Measurements from ENCODE around the gene TSHR.

TSHR gene

DNA sequence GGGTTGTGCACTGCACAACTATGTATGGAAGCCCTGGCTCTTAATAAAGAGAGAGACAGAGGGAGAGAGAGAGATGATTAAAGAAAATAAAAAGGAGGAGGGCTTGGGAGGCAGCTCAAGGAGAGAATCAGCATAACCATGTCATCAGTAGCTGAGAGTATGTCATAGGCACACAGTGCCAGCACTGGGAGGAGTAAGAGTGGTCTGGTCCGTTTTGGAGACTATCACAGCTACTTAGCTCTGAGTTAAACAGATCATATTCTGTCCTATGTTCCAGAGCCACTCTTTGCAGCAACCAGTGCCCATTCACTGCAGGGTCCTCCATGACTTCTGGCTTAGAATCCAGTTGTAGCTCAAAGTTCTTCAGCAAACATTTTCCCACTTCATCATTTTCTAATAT, 206.3 kb downstream of the TSHR start:
- intact Hi-C loops (cut with DNase I) = loop anchor here (5.0 kb wide), 1 partner anchor 159 kb away; no protein-coding TSS in a partner anchor
- DNase-seq = no peak

DNA sequence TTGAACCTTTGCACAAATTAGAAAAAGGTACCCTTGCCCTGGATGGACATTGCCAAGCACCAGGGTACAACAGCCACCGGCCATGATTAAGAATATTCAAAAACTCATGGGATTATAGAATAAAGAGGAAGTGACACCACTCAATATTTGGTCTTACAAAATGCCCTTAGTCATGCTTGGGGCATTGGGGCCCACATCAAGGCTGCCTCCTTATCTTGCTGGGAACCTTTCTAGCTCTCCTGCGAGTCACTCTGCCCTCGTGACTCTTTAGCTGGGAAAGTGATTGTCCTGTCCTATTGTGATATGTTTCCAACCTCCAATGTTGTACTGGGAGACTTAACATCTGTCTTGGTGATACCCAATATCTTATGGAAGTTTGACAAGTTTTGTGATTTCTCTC, 207.5 kb downstream of the TSHR start:
- intact Hi-C loops (cut with DNase I) = loop anchor here (5.0 kb wide), 1 partner anchor 161 kb away; no protein-coding TSS in a partner anchor

DNA sequence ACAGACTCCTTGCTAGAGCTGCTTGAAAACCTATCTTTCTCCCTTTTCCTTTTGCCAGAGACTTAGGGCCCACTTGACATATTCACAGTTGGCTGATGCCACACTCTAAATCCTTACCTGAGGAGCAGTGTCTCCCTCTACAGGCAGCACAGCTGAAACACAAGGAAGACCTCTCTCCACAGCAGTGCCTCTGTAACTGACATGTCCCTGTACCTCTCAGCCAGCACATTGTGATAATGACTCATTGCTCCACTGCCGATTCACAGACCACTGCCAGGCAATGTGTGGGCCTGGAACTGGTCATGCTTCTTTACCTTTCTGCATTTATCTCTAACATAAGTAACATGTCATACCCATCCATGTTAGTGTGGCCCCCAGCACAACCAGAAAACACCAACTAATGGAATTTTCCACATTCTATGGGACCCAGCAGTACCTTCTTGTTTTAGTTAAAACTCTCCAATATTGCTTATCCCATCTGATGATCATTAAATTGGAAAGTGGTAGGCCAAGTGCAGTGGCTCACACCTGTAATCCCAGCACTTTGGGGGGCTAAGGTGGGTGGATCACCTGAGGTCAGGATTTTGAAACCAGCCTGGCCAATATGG, 208.8 kb downstream of the TSHR start:
- DNase-seq = peak in 39 of 42 donors; percentile 20 to 80 (median 52)
- intact Hi-C loops (cut with DNase I) = loop anchor here (5.0 kb wide), 1 partner anchor 162 kb away; no protein-coding TSS in a partner anchor

More for the DNA sequence above, 207.5 kb downstream of the TSHR start:
- DNase-seq = no peak

DNA sequence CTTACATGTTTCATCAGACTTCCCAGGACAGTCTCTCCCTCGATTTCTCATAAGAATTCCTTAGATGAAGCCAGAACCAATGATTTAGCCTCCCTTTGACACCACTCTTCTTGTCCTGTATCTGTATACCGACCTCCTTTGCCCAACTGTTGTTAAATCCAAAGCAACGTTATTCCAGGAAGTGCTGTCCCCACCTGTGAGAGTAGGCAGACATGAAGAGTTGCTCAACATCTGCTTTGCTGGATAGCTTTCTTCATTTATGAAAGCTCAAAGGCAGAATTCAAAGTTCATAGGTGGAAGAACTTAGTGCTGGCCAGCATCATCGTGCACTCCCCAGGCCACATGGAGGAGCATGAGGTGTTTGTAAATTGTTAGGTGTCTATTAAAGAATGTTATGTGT, 209.8 kb downstream of the TSHR start:
- no peak for DNase-seq
- intact Hi-C loops (cut with DNase I) = no loop called here

DNA sequence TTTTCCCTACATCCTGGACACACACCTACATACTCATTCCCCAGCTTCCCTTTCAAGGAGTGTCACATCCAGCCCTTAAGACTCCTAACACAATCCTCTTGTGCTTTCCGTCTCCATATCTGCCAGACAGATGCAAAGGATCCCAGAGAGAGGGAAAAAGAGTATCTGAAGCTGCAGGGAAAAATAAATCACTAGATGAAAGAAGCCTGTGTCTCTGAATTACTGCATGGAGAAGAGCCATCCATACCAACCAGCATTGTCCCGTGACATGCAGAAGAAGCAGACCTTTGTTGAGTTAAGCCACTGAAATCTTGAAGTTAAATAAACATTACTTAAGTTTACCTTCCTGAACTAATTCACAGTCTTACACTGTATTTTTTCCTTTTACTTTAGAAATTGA, 210.7 kb downstream of the TSHR start:
- intact Hi-C loops (cut with DNase I) = no loop called here
- peak in 2 of 42 donors; percentile 8 to 27 for DNase-seq

DNA sequence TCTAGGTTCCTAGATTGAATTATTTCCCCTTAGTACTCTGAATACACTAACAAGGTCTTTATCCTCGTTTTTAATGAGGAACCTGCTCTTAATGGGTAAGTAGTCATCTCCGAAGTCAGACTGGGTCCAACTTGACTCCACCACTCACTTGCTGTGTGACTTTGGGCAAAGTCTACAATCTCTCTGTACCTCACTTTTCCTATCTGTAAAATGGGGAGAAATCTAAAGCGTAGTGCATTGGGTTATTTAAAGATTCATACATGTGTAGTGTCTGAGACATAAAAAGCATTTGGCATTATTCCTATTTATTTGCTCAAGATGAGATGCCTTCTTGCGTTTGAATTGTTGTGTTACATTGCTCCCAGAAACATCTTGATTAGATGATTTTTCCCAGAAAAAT, 213.8 kb downstream of the TSHR start:
- intact Hi-C loops (cut with DNase I) = no loop called here

DNA sequence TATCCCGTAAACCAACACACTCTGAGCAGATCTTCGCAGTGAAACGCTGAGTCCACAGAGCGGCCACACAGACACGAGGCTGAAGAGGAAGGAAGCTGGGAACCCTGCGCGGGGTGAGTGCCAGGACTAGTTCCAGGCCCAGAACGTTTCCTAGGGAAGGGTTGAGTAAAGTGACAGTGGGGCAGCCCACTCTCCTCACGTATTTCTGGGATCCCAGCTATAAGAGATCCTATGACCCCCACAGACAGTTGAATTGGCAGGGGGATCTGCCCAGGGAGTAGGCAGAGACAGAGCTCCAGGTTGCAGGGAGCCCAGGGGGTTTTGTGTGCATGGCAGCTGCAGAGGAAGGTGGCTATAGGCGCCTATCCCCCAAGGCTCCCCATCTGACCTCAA, 214.3 kb downstream of the TSHR start:
- peak; percentile 50 to 84 (median 71) for DNase-seq
- intact Hi-C loops (cut with DNase I) = loop anchor here (2.0 to 5.0 kb wide), 3 partner anchors 38 to 215 kb away; partner anchors contain the start of gene TSHR

More for the DNA sequence above, 213.8 kb downstream of the TSHR start:
- DNase-seq = no peak

DNA sequence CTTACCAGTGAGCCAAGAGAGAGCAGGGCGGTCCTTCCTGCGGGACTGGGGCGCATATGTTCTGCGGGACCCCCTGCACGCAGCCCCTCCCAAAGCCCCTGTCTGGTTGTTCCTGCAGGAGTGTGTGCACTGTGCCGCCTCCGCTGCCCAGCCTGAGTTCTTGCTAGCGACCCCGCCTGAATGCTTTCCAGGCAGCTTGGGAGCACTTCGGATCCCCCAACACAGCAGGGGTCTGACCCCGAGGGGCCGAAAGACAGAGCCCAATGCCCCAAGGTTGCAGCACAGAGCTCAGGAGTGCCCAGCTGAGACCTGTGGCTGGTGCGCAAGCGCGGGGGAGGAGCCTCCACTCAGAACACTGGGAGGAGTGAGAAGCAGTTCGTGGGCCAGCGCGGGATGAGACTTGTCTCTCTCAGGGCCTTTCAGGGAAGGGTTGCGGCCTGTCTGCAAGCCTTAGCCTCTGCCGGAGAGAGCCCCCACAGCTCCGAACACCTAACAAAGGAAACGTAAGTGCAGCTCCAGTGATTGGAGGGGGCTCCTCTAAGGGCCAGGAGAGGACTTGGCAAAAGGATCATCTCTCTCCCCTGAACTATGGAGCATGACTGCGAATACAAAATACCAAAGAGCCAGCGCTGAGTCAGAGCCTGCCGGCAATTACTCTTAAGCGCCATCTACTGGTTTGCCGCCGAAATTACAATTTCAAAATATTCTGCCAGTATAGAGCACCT, 214.8 kb downstream of the TSHR start:
- intact Hi-C loops (cut with DNase I) = loop anchor here (2.0 to 5.0 kb wide), 3 partner anchors 37 to 215 kb away; partner anchors contain the start of gene TSHR
- peak; percentile 92 to 99 (median 97) for DNase-seq

DNA sequence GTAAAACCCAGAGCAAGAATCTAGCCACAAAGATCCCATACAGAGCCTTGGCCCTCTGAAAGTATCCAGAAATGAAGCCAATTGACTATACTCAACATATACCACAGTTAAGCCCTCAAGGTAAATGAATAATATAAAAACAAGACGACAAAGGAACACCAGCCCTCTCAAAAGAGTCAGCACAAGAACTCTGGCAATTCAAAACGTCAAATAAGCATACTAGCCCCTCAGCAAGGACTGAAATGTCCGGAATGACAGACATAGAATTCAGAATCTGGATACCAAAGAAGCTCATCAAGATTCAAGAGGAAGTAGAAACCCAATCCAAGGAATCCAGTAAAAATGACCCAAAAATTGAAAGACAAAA, 215.4 kb downstream of the TSHR start:
- no peak for DNase-seq
- intact Hi-C loops (cut with DNase I) = loop anchor here (2.0 to 5.0 kb wide), 3 partner anchors 36 to 216 kb away; partner anchors contain the start of gene TSHR

DNA sequence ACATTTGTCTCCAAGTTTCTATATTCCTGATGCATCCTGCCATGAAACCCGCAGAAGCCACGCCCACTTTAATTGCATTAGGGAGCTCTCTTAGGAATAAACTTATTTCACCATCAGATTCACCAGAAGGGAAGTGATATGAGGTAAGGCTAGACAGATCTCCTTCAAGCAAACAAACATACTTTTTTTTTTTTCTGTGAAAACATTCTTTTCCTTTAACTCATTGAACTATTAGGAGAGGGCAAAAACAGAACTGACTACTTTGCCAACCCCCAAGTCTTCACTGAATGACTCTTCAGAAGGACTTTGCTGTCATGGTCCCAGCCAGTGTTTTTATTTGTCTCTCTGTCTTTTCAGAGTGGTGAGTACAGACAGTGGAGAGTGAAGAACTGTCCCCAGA, 216.9 kb downstream of the TSHR start:
- intact Hi-C loops (cut with DNase I) = loop anchor here (5.0 kb wide), 2 partner anchors 35 to 175 kb away; no protein-coding TSS in a partner anchor

DNA sequence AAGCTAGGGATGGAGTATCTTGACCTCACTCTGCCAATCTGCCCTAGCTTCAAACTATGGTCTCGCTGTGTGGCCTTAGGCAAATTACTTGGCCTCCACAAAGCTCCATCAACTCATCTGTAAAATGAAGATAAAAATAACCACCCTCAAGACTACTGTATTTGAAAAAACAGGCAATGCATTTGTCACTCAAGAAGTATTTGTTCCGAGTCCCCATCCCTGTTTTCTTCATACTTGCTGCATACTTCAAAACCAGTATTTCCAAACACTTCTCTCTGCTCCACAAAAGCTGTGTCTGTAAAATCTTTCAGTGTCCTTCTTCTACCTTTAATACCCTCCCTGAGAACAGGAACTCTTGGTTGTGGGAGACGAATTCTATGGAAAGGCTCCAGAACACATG, 217.5 kb downstream of the TSHR start:
- no peak for DNase-seq
- intact Hi-C loops (cut with DNase I) = loop anchor here (5.0 kb wide), 2 partner anchors 34 to 176 kb away; no protein-coding TSS in a partner anchor

More for the DNA sequence above, 216.9 kb downstream of the TSHR start:
- no peak for DNase-seq

DNA sequence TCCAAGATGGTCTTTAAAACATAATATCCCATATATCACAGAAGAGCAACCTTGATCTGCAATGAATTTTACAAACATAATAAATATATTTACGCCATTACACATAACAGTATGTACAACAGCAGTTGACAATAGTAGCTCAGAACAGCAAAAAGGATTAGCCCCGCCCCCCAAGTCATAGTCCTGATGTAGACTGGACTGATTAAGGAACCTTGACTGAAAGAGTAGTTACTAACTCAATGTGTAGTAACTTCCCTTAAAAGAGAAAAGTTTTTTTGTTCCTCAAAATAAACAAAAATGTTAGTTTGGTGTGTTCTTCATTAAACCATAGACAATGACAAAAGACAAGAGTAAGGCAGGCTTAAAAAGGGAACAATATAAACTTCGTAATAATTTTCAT, 220.8 kb downstream of the TSHR start:
- intact Hi-C loops (cut with DNase I) = loop anchor here (5.0 kb wide), 1 partner anchor 41 kb away; no protein-coding TSS in a partner anchor
- DNase-seq = peak in 25 of 42 donors; percentile 13 to 70 (median 29)

DNA sequence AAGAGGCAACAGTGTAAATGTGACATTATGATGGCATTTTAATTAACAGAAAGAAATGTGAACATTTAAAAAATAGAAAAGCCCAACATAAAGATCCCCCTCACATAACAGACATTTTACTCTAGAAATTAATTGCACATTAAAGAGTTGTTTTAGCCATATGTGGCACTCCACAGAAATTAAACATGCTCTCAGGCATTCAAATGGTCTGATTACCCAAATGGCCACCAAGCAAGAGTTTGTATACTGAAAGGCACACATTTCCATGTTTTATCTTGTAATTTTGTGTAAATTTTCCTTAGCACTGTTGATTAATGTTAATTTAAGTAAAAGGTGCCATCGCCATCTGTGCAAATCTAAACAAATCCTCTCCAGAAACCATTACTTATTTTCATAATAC, 221.8 kb downstream of the TSHR start:
- no peak for DNase-seq
- intact Hi-C loops (cut with DNase I) = loop anchor here (5.0 kb wide), 1 partner anchor 40 kb away; no protein-coding TSS in a partner anchor

DNA sequence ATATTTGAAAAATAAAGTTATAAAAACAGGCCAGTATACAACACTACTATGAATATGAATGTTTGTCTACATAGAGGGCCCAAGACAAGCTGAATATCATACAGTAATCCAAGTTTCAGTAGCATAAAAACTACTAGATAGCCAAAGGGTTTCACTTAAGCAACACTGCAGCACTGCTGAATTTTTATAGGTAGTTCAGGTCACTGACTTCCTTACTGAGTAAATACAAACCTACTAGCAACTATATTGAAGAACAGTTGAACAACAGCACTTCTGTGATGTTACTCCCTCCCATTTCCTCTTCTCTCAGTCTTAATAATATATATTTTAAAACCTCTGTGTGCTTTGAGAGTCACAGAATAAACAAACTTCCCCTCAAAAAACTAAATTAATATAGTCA, 222.6 kb downstream of the TSHR start:
- intact Hi-C loops (cut with DNase I) = loop anchor here (5.0 kb wide), 1 partner anchor 39 kb away; no protein-coding TSS in a partner anchor

DNA sequence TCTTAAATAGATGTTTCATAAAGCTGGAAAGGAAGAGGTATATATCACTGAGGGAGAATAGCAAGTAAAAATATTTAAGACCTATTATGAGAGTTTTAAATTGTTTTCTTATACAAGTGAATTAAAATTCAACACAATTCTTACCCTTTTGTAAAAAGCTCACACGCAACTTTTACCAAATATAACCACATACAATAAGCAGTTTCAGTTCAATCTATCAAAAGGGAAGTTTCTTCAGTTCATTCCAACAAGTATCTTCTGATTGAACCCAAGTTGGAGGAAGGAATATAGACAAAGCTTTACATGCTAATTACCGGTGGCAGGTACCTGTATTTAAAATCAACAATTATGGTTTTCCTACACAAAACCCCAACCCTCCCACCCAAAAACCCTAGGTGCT, 224.2 kb downstream of the TSHR start:
- intact Hi-C loops (cut with DNase I) = loop anchor here (5.0 kb wide), 1 partner anchor 38 kb away; no protein-coding TSS in a partner anchor

More for the DNA sequence above, 222.6 kb downstream of the TSHR start:
- DNase-seq = no peak

DNA sequence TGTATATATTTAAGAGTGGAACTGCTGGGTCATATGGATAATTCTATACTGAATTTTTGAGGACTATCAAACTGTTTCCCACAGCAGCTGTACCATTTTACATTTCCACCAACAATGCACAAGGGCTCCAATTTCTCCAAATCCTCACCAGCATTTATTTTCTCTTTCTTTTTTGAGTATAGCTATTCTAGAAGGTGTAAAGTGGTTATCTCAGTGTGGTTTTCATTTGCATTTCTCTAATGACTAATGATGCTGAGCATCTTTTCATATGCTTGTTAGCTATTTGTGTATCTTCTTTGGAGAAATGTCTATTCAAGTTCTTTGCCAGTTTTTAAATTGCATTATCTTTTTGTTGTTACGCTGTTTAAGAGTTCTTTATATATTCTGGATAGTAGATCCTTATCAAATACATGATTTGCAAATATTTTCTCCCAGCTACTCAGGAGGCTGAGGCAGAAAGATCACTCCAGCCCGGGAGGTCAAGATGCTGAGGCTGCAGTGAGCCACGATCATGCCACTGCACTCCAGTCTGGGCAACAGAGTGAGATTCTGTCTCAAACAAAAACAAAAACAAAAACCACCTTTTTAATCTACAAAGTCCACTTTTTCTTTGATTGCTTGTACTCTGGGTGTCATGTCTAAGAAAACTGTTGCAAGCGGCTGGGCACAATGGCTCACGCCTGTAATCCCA, 232.6 kb downstream of the TSHR start:
- intact Hi-C loops (cut with DNase I) = no loop called here
- DNase-seq = no peak

More for the DNA sequence above, 224.2 kb downstream of the TSHR start:
- no peak for DNase-seq

DNA sequence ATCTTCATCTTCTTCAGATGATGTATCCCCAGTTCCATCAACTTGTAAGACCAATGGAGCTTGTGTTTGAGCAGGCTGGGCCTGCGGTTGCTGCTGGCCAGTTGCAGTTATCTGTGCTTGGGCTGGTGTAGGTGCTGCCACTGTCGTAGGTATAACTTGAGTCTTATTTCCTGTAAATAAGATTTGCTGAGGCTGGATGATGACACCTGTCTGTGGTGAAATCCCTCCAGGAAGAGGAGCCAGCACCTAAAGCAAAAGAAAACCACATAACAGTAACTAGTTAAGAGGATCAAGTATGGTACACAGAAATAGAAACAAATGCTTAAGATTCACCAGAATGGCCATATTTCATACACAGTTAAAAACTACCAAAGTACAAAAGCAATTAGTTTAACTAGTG, 237.2 kb downstream of the TSHR start:
- no peak for DNase-seq
- intact Hi-C loops (cut with DNase I) = no loop called here

DNA sequence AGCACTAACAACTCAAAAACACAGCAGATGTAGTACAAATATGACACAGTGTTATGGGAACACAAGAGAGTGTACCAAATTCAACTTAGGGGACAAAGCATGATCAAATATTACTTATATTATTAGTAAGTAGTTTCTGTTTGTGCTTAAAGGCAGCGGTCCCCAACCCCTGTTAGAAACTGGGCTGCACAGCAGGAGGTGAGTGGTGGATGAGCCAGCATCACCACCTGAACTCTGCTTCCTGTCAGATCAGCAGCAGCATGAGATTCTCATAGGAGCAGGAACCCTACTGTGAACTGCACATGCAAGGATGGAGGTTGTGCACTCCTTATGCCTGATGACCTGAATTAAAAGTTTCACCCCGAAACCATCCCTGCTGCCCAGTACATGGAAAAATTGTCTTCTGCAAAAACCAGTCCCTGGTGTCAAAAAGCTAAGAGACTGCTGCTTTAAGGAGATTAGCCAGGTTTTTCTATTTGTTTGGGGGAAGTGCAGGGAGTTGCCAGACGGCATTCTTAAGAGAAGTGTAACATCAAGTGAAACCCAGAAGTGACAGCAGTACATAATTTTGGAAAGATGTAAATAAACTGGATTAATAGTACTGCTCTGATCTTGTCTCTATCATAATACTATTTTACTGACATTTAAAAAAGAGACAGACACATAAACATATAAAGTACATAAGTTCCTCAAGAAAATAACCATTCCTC, 238.7 kb downstream of the TSHR start:
- intact Hi-C loops (cut with DNase I) = no loop called here
- no peak for DNase-seq

All from head of caudate nucleus (tissue), 42 donors.